Coronary artery (tissue), 2 donors: Measurements from ENCODE around the gene BIN2.
"Not testable (repeated sequence)": the region's sequence is repeated elsewhere in the genome, so short reads cannot be mapped to it uniquely, and the experiment has no call there.

Source experiments
- DNase-seq: peaks from one replicate; pipeline ENCODE4 v3.0.0-alpha.2; 2017; ENCODE audit warnings: low spot score
- H3K27ac ChIP-seq, 2 donors: fragments of 200-600 bp; sonication (generic); one replicate each; pipeline ENCODE4 v1.5.1; 2016 to 2019
- H3K4me3 ChIP-seq: fragments of 200-600 bp; sonication (generic); 2 replicates; pipeline ENCODE4 v1.5.1; 2016; ENCODE audit warnings: mild to moderate bottlenecking, moderate library complexity
- TF ChIP-seq, protein P1 (sequence below): fragments of 200-600 bp; sonication (generic); IDR thresholded peaks from one replicate; pipeline ENCODE4 v1.5.1; 2019; ENCODE audit warnings: antibody characterized with exemption

BIN2 gene

DNA sequence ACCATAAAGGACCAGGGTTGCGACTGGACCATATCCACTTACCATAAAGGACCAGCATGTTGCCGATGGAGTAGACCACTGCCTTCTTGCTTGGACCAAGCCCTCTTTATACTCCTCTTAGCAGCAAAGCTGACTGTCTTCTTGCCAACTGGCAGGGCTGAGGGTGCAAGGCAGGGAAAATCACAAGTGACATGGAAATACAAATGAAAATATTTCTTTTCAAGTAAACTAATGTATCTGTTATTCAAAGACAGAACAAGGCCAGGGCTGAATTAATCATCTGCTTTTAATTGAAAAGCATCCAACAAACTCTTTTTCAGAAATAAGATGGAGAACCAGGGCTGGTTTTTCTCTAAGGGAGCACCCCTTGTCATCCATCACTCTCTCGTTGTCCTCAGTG, 22.6 kb upstream of the BIN2 start, which contains the start of gene CELA1:
Gene CELA1 (minus strand): TSS at position 99 of the 400 bp plus-strand sequence. CDS start 41 bp downstream, at position 58.
- TF ChIP-seq, protein P1, sequence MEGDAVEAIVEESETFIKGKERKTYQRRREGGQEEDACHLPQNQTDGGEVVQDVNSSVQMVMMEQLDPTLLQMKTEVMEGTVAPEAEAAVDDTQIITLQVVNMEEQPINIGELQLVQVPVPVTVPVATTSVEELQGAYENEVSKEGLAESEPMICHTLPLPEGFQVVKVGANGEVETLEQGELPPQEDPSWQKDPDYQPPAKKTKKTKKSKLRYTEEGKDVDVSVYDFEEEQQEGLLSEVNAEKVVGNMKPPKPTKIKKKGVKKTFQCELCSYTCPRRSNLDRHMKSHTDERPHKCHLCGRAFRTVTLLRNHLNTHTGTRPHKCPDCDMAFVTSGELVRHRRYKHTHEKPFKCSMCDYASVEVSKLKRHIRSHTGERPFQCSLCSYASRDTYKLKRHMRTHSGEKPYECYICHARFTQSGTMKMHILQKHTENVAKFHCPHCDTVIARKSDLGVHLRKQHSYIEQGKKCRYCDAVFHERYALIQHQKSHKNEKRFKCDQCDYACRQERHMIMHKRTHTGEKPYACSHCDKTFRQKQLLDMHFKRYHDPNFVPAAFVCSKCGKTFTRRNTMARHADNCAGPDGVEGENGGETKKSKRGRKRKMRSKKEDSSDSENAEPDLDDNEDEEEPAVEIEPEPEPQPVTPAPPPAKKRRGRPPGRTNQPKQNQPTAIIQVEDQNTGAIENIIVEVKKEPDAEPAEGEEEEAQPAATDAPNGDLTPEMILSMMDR: no peak
- Histone ChIP-seq H3K4me3 (no peak within 1 kb of the TSS), H3K27ac (no peak within 1 kb of the TSS)
- no peak for DNase-seq

DNA sequence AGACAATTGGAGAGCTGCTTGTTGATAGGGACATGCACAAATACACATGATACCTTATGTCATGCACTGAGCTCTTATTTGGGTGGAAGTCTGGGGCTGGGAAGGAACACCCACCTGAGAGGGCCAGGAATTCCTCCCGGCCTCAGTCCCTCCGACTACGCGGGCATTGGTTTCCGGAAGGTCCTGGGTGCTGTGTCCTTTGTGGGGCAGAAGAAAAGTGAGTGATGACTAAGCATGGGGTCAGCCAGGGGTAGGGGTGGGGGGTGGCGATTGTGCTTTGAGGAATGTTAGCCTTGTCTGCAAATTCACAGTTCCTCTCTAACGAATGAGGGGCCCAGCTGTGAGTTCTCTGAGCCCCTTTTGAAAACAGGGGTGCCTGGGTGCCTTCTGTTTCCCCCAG, 21.7 kb upstream of the BIN2 start:
- no peak for DNase-seq
- Histone ChIP-seq H3K27ac (no peak overlapping the region), H3K4me3 (no peak overlapping the region)
- TF ChIP-seq, protein P1: no peak

DNA sequence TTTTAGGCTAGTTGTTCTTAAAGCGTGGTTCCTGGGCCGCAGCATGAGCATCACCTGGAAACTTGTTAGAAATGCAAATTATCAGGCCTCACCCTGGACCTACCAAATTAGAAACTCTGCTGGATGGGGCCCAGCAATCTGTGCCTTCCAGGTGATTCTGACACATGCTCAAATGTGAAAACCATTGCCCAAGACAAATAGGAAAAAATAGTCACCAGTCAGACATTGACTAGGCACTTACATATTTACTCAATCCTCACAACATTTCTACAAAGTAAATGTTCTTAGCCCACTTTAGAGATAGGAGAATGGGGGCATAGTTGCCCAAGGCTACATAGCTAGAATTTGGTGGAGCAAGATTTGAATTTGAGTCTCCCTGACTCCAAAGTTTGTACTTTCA, 19.2 kb upstream of the BIN2 start:
- H3K27ac ChIP-seq: no peak overlapping the region
- H3K4me3 ChIP-seq: no peak overlapping the region
- TF ChIP-seq, protein P1: no peak
- no peak for DNase-seq

DNA sequence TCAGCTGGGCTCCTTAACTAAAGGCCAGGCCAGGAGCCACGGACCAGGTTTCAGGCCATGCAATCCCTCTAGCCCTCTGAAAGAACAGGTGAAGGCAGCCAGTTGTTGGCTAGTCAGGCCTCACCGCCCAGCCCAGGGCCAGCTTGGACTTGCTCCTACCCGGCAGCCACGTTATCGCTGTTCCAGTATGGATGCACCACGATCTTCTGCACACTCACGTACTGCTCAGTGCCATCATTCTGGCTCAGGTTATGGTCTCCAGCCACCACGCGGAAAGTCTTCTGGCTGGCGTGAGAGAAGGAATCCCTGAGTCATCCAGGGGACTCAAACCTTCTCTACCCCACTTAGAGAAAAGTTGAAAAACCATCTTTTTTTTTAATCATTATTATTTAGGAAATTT, 18.4 kb upstream of the BIN2 start:
- no peak overlapping the region for H3K27ac ChIP-seq
- no peak for DNase-seq
- TF ChIP-seq, protein P1: no peak

DNA sequence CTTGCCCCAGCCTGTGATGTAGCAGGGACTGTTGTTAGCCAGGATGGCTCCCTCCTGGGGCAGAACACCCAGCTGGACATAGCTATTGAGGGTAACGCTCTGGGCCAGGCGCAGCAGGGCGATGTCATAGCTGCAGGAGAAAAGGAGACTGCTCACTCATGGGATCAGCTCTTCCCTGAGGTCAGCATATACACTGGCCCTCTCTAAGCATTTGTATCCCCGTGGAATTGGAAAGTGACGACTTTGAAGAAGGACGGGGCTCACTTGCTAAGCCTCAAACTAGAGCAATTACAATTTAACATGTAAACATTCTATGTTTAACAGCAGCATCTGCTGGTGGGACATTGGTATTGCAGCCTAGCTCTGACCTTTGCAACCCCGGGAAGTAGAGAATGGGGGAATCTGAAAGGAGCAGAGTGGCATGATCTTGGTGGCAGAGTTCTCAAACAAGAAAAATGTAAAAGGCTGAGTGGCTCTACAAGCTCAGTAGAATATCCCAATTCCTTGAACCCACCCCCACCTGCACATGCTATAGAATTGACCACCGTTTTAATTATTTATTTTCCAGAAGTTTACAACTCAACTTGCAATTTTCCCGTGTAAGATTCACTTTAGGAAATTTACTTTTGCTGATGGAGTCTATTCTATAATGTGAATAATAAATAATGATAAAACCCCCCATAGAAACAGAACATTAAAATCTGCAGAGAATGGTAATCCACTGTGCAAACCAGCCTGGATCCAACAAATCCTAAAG, 17.5 kb upstream of the BIN2 start:
- no peak for DNase-seq
- no peak overlapping the region for H3K27ac ChIP-seq
- H3K4me3 ChIP-seq: peak overlapping the region; percentile 31
- TF ChIP-seq, protein P1: peak; percentile 88

More for the DNA sequence above, 18.4 kb upstream of the BIN2 start:
- H3K4me3 ChIP-seq: no peak overlapping the region

DNA sequence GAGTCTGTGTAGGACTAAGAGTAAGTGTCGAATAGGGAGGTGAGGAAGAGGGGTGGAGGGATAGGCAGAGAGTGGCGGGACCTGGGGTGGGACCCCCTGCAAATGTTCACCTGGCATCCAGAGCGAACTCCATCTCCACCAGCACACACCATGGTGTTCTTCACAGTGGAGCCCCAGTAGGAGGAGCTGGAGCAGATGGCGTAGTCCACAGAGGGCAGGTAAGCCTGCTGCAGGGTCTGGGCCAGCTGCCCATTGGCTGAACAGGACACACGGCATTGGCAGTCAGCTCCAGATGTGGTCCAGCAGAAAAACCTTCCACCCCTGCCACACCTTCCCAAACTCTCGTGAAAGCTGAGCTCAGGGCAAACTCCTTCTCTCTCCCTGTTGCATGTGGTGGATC, 15.8 kb upstream of the BIN2 start:
- Histone ChIP-seq H3K4me3 (no peak overlapping the region), H3K27ac (no peak overlapping the region)
- TF ChIP-seq, protein P1: no peak
- no peak for DNase-seq

DNA sequence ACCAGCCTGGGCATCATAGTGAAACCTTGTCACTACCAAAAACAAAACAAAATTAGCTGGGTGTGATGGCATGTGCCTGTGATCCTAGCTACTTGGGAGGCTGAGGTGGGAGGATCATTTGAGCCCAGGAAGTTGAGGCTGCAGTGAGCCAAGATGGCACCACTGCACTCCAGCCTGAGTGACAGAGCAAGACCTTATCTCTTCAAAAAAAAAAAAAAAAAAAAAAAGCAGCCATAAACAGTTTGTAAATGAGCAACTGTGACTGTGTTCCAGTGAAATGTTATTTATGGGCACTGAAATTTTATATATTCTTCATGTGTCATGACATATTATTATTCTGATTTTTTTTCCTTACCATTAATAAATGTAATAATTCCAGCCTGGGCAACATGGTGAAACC, 13.4 kb upstream of the BIN2 start:
- not testable (repeated sequence) for H3K4me3 ChIP-seq, H3K27ac ChIP-seq, DNase-seq
